HG03520 (cell line): Measurements from ENCODE around the gene CTXN1.
A peak's percentile ranks its signal among the peaks of the same experiment; 100 is the strongest.

Experiments
- ATAC-seq: cut with Tn5 transposase; IDR thresholded peaks from one replicate; pipeline ENCODE4 v1.9.1; 2021; ENCODE audit warnings: mild to moderate bottlenecking, moderate library complexity; ENCODE audit not compliant: unreplicated experiment

CTXN1 gene

DNA sequence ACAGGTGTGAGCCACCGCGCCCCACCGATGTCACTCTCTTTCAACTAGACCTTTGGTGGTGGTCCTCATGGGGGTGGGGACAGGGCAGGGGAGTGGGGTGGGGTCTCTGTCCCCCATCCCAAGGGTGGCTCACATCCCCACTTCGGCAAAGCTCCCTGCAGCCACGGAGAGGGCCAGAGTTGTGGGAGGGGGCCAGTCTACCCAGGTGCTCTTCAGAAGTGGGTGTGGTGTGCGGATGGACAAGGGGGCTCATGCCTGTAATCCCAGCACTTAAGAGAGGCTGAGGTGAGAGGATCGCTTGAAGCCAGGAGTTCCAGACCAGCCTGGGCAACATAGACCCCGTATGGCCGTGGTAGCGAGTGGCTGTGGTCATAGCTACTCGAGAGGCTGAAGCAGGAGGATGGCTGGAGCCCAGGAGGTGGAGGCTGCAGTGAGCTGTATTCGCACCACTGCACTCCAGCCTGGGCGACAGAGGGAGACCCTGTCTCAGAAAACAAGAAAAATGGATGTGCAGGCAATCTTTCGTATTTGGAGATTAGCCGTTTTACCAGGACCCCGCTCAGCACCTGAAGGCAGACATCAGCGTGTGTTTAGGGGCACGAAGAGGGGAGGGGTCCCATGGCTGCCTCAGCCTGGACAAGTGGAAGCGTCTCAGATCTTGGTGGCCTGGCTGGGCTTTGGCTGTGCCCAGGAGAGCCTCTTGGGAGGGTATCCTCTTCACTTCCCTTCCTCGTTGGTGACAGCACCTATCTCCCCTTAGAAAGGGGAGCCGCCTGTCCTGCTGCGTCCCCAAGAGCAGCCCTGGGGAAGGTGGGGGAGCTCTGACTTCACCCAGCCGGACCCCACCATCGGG lies 10.5 kb downstream of the CTXN1 start:
- no peak for ATAC-seq

DNA sequence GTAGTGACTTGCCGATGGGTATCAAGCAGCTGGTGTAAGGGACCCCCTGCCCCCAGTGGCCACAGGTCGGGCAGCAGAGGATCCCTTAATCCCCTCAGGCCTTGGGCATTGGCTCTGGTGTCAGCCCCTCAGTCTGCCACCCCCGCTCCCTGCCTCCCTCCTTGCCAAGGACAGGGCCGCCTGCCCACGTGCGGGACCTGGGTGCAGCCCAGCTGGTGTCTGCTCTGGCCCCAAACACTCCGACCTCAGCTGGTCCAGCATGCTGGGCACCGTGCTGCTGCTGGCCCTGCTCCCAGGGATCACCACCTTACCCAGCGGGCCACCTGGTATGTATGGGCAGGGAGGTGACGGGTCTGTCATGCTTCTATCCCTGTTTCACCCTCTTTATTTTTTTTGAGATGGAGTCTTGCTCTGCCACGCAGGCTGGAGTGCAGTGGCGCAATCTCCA lies 11.3 kb downstream of the CTXN1 start, which contains the start of gene TGFBR3L:
Gene TGFBR3L (plus strand): TSS at position 233 of the 448 bp plus-strand sequence.
- ATAC-seq = no peak

DNA sequence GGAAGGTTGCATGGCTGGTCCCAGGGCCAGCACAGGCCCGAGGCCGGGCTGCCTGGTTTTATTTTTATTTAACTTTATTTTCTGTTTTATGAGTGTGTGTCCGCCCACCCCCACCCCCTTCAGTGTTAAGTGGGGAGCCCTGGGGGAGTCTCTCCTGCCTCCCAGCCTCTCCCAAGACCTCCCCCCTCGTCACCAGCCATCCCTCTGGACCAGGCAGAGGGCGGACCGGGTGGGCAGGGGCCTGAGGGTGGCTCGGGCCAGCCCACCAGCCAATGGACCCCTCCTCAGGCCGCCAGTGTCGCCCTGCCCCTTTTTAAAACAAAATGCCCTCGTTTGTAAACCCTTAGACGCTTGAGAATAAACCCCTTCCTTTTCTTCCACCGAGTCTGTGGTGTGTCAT lies 11.8 kb downstream of the CTXN1 start:
- ATAC-seq = no peak

DNA sequence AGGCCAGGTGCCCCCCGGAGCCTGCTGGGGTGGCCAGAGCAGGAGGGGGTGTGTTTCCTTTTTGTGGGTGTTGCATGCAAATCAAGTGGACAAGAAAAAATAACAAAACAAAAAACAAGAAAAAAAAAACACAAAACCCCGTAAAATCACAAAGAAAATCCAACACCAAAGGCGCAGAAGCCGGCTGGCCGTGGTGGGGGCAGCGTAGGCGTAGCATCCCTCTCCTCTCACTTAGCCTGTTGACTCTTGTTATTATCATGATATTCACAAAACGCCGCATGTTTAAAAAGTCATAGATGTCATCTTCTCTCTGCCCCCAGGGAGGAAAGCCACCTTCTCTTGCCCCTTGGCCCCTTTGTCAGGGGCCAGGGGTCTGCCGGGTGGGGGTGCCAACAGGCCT lies 12.3 kb downstream of the CTXN1 start:
- ATAC-seq = no peak

DNA sequence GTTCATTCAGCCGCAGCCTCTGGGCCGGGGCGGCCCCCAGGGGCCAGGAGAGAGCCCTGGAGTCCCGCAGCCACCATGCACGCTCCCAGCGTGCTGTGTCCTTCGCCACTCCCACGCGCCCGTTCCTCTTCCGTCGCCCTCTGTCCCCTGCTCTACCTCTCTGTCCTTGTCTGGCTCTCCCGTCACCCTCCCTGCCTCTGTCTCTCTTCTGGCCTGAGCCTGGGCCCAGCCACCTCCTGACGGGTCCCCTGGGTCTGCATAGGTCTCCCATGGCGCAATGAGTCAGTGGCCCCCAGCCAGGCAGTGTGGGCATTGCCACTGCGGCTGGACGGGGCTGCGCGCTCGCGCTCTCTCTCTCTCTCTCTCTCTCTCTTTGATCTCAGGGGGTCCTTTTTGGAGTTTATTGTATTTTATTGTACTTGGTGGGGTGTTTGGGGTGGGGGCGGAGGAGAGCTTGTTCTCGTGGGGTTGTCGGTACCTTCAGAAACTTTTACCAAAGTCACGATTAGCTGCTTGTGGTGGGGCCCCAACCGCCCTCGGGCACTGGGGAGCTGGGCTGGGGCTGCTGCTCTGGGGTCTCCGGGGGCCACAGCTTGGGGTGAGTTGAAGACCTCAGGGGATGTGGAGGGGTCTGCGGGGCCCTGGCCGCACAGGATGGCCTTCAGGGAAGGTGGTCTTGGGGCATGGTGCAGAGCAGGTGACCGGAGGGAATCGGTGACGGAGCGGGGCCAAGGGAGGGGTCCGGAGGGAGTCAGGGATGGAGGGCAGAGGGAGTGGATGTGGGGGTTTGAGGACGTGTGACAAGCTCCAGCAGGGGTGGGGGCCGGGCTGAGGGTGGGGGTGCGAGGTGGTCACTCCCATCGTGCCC lies 13.0 kb downstream of the CTXN1 start:
- no peak for ATAC-seq

DNA sequence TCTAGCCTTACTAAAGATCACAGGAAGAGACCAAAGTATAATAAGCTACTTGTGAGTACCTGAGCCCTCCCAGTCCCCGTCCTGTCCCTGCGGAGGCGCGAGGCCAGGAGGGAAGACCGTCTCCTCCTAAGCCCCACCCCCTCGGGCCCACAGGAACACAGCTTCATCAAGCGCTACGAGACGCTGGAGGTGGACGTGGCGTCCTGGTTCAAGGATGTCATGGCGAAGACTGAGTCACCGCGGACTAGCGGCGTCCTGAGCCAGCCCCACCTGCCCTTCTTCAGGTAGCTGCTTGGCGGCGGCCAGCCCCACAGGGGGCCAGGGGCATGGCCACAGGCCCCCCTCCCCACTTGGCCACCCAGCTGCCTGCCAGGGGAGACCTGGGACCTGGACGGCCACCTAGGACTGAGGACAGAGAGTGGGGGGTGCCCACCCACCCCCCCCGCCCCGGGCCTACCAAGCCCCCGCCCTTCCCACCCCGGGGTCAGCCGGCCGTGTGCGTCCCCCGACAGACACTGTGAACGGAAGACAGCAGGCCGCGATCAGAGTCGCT lies 13.7 kb downstream of the CTXN1 start:
- no peak for ATAC-seq

DNA sequence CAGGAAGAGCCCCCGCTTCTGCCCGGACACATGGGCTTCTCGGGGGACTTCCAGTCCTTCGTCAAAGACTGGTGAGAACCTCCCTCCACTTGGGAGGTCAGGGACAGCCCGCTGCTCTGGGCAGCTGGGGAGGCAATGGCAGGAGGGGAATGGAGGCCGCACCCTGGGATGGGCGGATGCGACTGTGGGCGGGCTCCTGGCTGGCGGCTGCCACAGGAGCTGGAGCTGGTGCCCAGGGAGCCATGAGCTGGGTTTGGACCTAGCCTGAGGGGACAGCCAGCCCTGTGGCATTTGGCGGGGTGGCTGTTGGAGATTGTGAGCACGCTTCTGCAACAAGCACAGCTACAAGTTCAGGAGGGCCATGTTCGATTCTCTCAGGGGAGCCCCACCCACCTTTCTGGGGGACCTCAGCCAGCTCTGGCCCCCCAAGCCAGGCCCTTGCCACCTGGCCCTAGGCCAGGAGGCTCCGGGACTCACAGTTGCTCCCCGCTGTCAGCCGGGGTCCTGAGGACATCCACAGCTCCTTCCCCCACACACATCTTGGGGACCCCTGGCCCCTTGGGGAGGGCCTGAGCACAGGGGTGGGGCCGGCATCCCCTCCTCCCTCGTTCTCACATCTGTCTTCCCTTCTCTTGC lies 14.3 kb downstream of the CTXN1 start:
- ATAC-seq = no peak

DNA sequence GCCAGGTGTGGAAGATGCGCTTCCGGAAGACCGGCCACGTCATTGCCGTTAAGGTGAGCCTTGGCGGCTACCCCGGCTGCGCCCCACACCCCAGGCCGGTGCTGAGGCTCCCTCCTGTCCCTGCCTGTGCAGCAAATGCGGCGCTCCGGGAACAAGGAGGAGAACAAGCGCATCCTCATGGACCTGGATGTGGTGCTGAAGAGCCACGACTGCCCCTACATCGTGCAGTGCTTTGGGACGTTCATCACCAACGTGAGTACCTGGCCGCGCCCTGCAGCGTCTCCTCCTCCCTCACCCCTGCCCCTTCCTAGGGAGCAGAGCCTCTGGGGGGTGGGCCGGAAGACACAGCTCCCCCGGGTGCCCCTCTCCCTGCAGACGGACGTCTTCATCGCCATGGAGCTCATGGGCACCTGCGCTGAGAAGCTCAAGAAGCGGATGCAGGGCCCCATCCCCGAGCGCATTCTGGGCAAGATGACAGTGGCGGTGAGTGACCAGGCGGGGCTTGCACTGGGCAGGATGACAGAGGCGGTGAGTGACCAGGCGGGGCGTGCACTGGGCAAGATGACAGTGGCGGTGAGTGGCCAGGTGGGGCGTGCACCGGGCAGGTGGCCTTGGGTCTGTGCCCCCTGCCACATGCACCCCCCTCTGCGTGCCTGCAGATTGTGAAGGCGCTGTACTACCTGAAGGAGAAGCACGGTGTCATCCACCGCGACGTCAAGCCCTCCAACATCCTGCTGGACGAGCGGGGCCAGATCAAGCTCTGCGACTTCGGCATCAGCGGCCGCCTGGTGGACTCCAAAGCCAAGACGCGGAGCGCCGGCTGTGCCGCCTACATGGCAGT lies 15.4 kb downstream of the CTXN1 start:
- ATAC-seq = no peak

DNA sequence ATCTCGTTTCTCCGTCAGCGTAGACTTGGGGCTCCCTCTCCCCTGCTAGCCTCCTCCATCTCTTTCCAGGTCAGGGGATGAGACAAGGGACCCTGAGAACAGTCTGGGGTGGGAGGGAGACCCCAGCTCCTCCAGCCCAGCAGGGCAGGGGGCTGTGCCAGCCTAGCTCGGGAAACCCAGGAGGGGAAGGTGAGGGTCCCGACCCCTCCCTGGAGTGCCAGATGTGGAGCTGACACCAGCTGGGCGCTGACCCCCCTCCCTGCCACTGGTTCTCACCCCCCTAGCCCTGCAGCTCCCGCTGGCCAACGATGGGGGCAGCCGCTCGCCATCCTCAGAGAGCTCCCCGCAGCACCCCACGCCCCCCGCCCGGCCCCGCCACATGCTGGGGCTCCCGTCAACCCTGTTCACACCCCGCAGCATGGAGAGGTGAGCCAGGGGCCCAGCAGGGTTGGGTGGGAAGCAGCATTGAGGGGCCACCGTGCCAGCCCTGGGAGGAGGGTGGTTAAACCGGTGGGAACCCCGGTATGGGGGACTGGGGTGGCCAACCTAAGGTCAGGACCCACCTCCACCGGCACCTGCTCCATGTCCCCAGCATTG lies 16.4 kb downstream of the CTXN1 start:
- ATAC-seq = no peak

DNA sequence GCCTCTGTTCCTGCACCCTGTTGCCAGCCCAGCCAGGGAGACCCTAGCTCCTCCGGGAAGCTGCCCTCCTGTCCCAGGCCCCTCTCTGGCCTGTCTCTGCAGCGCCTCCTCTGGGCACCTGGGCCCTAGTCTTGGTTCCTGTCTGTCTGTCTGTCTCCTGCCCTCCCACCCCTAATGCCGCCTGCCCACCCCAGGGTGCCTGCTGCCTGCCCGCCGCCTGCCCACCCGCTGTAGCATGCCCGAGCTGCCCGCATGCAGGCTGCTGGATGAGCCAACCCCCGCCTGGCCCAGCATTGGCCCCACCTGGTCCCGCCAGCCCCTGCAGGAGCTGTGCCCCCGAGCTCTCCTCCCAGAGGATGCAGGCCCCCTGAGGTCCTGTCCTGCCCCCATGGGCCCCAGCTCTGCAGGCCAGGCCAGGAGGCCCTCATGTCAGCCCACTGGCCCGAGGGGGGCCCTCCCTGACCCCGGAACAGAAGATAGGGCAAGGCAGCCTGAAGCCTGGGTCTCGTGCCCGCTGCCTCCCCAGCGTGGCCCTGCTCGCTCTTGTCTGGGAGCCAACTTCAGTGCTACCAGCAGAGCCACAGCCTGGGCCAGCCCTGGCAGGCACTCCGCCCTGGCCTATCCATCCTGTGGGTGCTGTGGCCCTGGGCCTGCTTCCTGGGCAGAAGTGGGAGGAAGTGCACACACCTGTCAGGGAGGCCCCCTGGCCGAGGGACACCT lies 17.0 kb downstream of the CTXN1 start:
- ATAC-seq = no peak

DNA sequence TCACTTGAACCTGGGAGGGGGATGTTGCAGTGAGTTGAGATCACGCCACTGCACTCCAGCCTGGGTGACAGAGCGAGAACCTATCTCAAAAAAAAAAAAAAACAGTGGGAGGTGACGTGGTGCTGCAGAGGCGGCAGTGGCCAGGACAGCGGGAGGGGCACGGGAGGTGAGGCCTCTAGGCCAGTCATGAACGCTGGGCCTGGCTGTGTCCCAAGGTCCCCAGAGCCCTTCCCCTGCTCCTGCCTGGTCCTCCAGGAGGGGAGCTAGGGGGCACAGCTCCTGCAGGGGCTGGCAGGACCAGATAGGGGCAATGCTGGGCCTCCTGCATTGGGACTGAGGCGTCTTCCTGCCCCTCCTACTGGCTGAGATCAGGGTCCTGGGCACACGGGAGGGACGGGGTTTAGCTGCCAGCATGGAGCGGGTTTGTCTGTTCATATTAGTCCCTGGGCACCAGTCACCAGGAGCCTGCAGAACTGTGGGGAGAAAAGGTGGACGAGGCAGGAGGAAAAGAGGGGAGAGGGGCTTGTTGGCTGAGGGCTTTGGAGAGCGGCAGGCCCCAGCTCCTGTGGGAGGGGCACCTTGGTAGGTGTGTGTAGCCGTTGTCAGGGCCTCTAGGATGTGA lies 17.7 kb downstream of the CTXN1 start:
- no peak for ATAC-seq

DNA sequence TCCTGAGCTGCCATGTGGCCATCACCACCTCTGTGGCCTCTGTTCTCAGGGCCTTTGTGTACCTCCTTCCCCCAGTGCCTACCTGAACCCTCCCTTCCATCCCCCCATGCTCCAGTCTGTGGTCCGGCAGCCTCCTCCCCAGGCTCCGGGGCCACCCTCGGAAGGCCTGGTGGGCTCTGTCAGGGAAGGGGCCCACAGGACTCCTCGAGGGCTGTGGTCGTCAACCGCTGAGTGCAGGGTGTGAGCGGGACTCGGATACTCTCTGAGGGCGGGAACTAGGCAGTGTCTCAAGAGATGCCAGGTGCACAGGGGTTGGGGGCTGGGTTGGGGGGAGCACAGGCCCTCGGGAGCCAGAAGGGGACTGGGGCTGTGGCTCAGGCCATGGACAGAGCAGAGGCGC lies 18.4 kb downstream of the CTXN1 start:
- ATAC-seq = no peak

DNA sequence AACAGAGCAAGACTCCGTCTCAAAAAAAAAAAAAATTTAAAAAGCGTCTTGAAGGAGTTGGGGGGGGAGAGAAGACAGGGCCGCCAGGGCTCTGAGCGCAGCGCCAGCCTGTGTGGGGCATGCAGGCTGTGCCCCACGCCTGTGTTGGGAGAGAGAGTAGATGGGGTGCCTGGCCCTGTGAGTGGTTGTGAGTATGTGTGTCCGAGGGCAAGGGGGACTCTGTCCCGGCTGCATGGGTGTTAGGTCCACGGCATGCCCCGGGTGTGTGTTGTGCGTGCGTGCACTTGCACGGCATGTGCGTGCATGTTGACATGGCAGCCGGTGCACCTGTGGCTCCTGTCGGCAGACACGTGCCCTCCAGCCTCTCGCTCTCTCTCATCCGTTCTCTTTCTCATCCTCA lies 18.8 kb downstream of the CTXN1 start:
- no peak for ATAC-seq

DNA sequence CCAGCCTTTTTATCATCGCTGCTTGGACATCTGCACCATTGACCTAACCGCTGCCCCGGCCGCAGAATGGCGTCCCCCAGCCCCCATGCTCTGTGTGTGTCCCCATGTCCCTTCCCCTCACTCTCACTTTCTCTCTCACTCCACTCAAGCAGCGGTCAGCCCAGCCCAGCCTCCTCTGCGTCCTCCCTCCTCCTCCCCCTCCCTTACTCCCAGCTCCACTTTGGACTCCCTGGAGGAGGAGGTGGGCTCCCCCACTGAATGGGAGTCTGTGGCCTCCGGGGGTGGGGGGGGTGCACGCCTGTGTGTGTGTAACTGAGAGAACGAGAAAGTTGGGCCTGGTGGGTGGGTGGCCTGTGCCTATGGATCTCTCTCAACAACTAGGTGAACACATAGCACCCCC lies 20.1 kb downstream of the CTXN1 start:
- no peak for ATAC-seq

DNA sequence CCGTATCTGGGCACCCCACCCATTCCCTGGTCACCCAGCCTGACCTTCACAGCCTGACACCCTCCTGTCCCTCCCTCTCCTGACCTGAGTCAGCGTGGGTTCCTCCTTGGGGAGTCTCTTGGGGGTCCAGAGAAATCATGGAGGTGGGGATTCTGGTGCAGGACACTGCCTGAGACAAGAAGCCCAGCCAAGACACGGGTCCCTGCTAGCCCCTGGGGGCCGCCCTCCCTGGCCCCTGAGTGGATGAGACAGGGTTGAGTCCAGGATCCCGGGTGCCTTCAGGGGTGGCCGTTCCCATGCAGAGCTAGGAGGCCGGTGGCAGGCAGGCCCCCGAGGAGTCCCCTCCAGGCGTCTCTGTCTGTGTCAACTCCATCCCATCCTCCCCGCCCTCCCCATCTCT lies 20.7 kb downstream of the CTXN1 start:
- no peak for ATAC-seq

DNA sequence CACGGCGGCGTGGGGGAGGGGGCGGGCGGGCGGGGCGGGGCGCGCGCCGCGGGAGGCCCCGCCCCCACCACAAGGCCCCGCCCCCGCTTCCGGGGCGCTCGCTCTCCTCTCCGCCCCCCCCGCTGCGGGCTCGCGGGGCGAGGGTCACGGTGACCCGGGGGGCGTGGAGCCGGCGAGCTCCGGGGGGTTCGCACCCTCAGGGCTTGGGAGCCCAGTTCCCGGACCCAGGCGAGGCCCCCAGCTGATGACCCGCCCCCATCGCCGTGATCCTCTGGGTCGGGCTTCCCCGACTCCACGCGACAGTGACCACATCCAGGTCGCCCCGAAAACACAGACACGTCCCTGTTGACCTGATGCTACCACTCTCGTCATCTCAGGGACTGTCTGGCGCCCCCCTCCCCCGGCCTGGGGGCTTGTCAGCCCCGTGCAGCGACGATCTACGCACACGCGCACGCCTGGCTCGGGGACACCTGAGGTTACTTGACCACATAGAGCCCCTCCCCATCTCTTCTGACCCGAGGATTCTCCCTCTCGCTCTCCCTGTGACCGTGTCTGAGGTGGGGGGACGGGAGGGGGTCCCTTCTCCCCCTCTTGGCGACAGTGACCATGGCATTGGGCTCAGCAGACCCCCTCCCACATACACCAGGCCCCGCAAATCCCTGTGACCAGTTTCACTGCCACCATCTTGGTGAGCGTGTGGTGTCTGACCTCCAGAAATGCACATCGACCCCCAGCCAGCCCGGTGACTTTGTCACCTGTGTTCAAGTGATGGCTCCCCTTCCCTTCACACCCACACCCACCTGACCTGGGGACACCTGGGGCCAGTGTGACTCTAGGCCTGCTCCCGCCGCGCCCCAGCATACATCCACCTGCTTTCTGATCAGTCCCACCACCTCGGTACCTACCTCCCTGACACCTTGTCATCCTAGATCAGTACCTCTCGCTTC lies 21.6 kb downstream of the CTXN1 start:
- ATAC-seq = peak; percentile 26

DNA sequence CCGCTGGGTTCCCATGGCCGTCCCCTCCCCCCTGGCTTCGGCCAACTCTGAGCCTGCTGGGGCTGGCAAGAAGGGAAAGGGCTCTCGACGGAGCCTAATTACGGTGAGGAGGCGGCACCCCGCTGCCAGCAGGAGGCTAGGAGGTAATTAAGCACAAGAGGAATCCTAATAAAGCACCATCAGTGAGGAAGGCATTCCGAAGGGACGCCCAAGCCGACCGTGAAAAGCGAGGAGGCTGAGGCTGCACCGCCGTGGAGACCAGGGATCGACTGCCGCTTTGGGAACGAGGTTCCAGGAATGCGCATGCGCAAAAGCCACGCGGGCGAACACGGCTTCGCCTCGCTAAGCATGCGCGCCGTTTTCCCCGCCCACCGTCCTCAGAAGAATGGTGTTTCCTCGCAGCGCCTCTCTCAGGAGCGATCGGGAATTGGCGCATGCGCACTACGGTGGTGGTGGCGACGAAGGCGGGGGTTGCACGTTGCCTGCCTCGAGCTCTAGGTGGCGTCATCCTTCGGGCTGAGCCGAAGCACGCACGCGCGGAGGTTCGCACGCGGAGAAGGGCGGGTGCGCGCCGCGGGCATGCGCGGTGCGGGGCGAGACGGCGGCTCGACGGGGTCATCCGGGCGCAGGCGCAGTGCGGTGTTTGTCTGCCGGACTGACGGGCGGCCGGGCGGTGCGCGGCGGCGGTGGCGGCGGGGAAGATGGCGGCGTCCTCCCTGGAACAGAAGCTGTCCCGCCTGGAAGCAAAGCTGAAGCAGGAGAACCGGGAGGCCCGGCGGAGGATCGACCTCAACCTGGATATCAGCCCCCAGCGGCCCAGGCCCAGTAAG lies 22.5 kb downstream of the CTXN1 start, which contains the start of gene MAP2K7:
Gene MAP2K7 (plus strand): TSS at position 634 of the 830 bp plus-strand sequence. CDS start 68 bp downstream, at position 702.
- ATAC-seq = peak; percentile 85
